Measurements from ENCODE around the gene SHROOM3. TPM values are rescaled to one million over a fixed set of nuclear protein-coding genes. Genes with fewer than 3 reads are reported as not detected.

Gene SHROOM3
- total RNA-seq, 1 donor from 2014 or later: 45.1 TPM

DNA sequence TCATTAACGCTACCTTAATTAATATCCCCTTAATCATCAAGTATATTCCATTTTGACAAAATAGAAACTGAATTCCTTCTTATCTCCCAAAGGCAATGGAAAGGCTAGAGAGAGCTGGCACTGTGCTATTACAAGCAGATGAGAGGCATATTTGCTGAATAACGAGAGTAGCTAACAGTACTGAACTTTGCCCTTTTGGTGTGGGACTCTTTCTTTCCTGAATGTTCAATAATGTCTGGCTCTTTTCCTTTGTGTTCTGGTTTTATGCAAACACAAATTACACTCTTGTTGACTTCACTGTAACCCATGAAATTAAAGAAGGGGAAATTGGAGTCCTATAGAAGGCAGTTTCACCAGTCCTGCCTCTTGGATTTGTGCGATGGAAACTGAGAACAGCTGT, 63.5 kb downstream of the SHROOM3 start:
- H3K4me3 ChIP-seq (ENCODE audit: low read depth, low read length): no peak overlapping the region
- H3K36me3 ChIP-seq (ENCODE audit: control insufficient read depth, insufficient read depth, low read length): no peaks in the 10 kb centered on the region
- no peak for TF ChIP-seq CTCF (IDR thresholded peaks at IDR 0.05; ENCODE audit: insufficient read depth, low read length, poor library complexity, severe bottlenecking)
- H3K27me3 ChIP-seq (ENCODE audit: control insufficient read depth, insufficient read depth, low read length): no peaks in the 10 kb centered on the region
- DNase-seq (ENCODE audit: low read depth): no peak

- Histone ChIP-seq H3K4me3 (ENCODE audit: low read depth, low read length) (no peak overlapping the region), H3K36me3 (ENCODE audit: control insufficient read depth, insufficient read depth, low read length) (no peaks in the 10 kb centered on the region), H3K27me3 (ENCODE audit: control insufficient read depth, insufficient read depth, low read length) (no peaks in the 10 kb centered on the region)
- TF ChIP-seq CTCF (IDR thresholded peaks at IDR 0.05; ENCODE audit: insufficient read depth, low read length, poor library complexity, severe bottlenecking): no peak
- no peak for DNase-seq (ENCODE audit: low read depth)
Observed at GRCh38 chr4:76499461-76499860, 64.4 kb downstream of the SHROOM3 start.

DNA sequence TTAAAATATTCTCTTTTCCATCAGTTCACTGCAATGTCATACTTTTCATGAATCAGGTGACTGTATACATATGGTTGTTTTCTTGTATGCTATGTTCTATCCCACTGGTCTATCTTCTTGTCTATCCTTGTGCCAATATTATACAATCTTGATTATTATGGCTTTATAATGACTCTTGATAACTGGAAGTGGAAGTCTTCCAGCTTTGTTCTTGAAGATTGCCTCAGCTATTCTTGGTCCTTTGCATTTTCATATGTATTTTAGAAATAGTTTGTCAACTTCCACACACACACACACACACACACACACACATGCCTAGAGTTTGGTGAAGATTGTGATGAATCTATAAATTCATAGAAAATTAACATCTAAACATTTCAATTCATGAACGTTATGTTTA, 67.9 kb downstream of the SHROOM3 start:
- no peak for TF ChIP-seq CTCF (IDR thresholded peaks at IDR 0.05; ENCODE audit: insufficient read depth, low read length, poor library complexity, severe bottlenecking)
- Histone ChIP-seq H3K4me3 (ENCODE audit: low read depth, low read length) (no peak overlapping the region), H3K27me3 (ENCODE audit: control insufficient read depth, insufficient read depth, low read length) (no peaks in the 10 kb centered on the region), H3K36me3 (ENCODE audit: control insufficient read depth, insufficient read depth, low read length) (no peaks in the 10 kb centered on the region)
- no peak for DNase-seq (ENCODE audit: low read depth)

DNA sequence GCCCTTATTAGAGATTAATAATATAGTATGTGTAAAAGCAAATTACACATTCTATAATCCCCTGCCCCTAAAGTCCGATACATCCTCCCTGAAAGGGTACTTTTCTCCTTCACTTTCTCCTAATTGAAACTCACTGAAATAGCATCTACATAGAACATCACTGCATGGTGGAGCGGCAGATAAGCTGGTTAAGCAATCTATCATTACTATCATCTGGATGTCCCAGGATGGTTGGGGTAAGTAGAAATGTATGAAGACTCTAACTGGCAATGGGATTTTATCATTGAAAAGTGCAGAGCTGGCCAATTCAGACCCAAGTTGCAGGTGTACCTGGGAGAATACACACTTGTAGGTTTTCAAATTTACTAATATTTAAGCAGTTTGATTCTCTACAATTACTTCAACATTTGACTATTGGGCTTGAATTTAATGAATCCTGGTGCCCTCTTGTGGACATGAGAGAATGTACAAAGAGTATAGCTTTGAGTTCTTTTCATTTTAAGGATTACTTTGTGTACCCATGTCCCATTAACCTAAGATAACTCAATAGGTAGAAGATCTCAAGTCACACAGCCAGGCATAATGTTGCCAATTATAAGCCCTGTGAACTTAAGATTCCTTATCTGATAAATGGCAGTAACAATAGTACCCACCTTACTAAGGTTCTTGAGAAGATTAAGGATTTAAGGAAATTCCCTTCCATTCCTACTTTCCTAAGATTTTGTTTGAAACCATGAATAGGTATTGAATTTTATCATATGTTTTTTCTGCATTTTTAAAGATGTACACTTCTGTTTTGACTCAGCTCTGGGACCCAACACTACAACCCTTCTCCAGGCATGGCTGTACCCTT, 69.8 kb downstream of the SHROOM3 start:
- no peak overlapping the region for H3K4me3 ChIP-seq (ENCODE audit: low read depth, low read length)
- H3K27me3 ChIP-seq (ENCODE audit: control insufficient read depth, insufficient read depth, low read length): no peaks in the 10 kb centered on the region
- H3K36me3 ChIP-seq (ENCODE audit: control insufficient read depth, insufficient read depth, low read length): no peaks in the 10 kb centered on the region
- TF ChIP-seq CTCF (IDR thresholded peaks at IDR 0.05; ENCODE audit: insufficient read depth, low read length, poor library complexity, severe bottlenecking): peak; percentile 51
- DNase-seq (ENCODE audit: low read depth): no peak

- TF ChIP-seq CTCF (IDR thresholded peaks at IDR 0.05; ENCODE audit: insufficient read depth, low read length, poor library complexity, severe bottlenecking): no peak
- H3K36me3 ChIP-seq (ENCODE audit: control insufficient read depth, insufficient read depth, low read length): no peaks in the 10 kb centered on the region
- no peak for DNase-seq (ENCODE audit: low read depth)
- H3K27me3 ChIP-seq (ENCODE audit: control insufficient read depth, insufficient read depth, low read length): no peaks in the 10 kb centered on the region
- no peak overlapping the region for H3K4me3 ChIP-seq (ENCODE audit: low read depth, low read length)
Observed at GRCh38 chr4:76511947-76512346, 76.9 kb downstream of the SHROOM3 start.

GRCh38 chr4:76513482-76513881, 78.5 kb downstream of the SHROOM3 start:
- no peak for DNase-seq (ENCODE audit: low read depth)
- H3K27me3 ChIP-seq (ENCODE audit: control insufficient read depth, insufficient read depth, low read length): no peaks in the 10 kb centered on the region
- H3K36me3 ChIP-seq (ENCODE audit: control insufficient read depth, insufficient read depth, low read length): no peaks in the 10 kb centered on the region
- H3K4me3 ChIP-seq (ENCODE audit: low read depth, low read length): no peak overlapping the region
- TF ChIP-seq CTCF (IDR thresholded peaks at IDR 0.05; ENCODE audit: insufficient read depth, low read length, poor library complexity, severe bottlenecking): no peak

Data from kidney epithelial cell (primary cell).